ENCODE measurements around the gene STAP2.

DNA sequence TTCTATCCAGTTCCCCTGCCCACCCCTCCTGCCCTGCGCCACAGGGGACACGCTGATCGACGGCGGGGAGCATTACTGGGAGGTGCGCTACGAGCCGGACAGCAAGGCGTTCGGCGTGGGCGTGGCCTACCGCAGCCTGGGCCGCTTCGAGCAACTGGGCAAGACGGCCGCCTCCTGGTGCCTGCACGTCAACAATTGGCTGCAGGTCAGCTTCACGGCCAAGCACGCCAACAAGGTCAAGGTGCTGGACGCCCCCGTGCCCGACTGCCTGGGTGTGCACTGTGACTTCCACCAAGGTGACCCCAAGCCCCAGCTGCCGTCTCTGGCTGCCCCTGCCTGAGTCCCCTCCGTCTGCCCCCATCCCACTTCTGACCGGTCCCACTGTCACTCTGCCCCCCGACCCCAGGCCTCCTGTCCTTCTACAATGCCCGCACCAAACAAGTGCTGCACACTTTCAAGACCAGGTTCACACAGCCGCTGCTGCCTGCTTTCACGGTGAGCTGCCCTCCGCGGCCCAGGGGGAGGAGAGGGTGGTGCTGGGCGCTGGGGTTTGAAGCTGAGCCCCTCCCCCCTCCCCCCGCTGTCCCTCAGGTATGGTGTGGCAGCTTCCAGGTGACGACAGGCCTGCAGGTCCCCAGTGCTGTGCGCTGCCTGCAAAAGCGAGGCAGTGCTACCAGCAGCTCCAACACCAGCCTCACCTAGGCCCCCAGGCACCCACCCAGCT, 15.5 kb downstream of the STAP2 start:
- TF ChIP-seq, protein P1, sequence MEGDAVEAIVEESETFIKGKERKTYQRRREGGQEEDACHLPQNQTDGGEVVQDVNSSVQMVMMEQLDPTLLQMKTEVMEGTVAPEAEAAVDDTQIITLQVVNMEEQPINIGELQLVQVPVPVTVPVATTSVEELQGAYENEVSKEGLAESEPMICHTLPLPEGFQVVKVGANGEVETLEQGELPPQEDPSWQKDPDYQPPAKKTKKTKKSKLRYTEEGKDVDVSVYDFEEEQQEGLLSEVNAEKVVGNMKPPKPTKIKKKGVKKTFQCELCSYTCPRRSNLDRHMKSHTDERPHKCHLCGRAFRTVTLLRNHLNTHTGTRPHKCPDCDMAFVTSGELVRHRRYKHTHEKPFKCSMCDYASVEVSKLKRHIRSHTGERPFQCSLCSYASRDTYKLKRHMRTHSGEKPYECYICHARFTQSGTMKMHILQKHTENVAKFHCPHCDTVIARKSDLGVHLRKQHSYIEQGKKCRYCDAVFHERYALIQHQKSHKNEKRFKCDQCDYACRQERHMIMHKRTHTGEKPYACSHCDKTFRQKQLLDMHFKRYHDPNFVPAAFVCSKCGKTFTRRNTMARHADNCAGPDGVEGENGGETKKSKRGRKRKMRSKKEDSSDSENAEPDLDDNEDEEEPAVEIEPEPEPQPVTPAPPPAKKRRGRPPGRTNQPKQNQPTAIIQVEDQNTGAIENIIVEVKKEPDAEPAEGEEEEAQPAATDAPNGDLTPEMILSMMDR (IDR thresholded peaks at IDR 0.05): no peak
- TF ChIP-seq POLR2AphosphoS5 (IDR thresholded peaks at IDR 0.05): no peak
- no peak for TF ChIP-seq POLR2A (IDR thresholded peaks at IDR 0.05)
- no peak for TF ChIP-seq EP300 (IDR thresholded peaks at IDR 0.05)

Data from suprapubic skin (tissue), 4 donors.